HG03108 (cell line): ENCODE data around the gene ZNF334.

Experiments used
- ATAC-seq: cut with Tn5 transposase; IDR thresholded peaks from one replicate; pipeline ENCODE4 v1.9.1; 2021; ENCODE audit warnings: moderate library complexity; ENCODE audit not compliant: unreplicated experiment

Gene ZNF334

DNA sequence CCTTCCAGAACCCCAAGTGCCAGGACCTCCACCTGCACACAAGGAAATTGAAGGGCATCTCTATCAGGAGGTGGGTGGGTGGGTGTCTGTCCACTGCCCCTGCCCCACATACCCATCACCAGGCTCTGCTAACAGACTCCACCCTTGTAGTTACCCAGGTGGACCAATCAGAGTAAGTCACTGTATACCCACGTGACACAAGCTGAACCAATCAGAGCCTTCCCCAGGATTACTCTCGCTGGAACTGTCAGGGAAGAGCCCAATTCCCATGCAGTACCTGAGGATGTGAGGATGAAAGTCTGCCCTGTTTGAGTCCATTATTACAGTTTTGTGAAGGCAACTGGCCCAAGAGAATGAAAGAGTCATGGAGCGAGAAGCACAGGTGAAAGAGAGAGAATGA lies 32.9 kb upstream of the ZNF334 start:
- ATAC-seq = no peak

- ATAC-seq = no peak
These were observed 32.4 kb upstream of the ZNF334 start for GRCh38 chr20:46545827-46546138.

DNA sequence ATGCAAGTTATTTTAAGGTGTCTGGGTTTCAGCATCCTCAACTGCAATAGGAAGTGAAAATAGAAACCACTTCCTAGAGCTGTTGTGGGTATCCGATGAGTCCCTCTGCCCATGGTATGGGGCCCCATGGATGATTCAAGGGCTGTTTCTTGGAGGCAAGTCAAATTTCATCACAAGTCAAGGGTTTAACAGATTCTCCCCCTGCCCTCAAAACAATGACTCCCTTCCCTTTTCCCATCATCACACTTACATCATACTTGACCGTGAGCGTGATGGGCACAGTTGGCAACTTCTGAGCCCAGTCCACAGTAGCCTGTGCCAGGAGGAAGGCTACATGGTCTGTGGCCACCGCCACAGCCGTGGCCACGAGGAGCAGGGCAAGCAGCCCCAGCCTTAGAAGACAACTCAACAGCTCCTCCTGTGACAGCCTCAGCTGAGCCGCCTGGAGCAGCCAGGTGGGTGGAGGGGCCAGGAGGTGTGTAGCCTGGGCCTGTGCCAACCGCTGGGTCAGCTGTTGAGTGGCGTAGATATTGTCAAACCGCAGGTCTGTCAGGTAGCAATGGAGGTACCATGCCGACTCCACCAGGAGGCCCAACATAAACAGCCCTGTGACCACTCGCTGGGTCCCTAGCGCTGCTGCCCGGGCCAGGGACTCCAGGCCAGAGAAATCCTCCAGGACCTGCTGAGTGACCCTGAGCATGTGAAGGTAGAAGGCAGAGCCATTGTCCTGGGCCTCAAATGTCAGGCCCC lies 31.9 kb upstream of the ZNF334 start:
- ATAC-seq = no peak

DNA sequence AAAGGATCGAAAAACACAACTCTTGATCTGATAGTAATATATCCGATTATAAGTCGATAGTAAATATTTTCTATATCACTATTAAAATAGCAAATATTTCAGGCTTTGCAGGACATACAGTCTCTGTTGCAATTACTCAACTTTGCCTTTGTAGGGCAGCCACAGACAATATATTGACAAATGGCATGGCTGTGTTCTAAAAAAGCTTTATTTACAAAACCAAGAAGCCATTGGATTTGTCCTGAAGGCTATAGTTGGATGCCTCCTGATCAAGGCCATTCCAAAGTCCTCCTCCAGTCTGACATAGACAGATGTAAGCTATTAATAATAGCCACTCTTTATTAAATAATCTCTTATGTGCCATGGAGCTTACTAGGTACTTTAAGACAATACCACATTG lies 31.2 kb upstream of the ZNF334 start:
- ATAC-seq = no peak

DNA sequence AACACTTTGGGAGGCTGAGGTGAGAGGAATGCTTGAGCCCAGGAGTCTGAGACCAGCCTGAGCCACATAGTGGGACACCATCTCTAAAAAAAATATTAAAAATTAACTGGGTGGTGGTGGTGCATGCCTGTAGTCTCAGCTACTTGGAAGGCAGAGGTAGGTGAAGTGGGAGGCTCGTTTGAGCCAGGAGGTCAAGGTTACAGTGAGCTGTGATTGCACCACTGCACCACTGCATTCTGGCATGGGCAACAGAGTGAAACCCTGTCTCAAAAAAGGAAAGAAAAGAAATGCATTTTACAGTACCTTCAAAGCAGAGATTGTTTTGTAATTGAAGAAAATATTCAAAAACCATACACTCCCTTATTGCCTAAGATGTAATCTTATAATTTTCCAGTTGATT lies 30.6 kb upstream of the ZNF334 start:
- ATAC-seq = no peak

- no peak for ATAC-seq
These were observed 29.7 kb upstream of the ZNF334 start for GRCh38 chr20:46543033-46543432.

GRCh38 chr20:46541229-46541935 lies 28.0 kb upstream of the ZNF334 start:
- no peak for ATAC-seq

GRCh38 chr20:46539113-46539512 lies 25.8 kb upstream of the ZNF334 start:
- no peak for ATAC-seq

DNA sequence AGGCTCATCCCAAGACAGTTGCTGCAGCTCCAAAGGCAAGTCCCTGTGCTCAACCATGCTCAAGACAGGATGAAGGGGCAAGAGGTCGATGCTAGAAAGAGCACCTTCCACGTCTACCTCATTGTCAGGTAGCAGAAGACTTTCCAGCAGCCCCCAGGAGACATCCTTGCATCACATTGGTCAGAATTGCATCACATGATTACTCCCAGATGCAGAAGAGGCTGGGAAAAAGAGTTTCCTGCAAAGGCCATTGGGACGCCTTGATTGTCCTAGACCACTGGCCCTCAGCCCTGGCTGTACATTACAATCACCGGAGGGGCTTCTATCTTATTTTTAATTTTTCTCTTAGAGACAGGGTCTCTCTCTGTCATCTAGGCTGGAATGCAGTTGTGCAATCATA lies 17.3 kb upstream of the ZNF334 start:
- ATAC-seq = no peak

DNA sequence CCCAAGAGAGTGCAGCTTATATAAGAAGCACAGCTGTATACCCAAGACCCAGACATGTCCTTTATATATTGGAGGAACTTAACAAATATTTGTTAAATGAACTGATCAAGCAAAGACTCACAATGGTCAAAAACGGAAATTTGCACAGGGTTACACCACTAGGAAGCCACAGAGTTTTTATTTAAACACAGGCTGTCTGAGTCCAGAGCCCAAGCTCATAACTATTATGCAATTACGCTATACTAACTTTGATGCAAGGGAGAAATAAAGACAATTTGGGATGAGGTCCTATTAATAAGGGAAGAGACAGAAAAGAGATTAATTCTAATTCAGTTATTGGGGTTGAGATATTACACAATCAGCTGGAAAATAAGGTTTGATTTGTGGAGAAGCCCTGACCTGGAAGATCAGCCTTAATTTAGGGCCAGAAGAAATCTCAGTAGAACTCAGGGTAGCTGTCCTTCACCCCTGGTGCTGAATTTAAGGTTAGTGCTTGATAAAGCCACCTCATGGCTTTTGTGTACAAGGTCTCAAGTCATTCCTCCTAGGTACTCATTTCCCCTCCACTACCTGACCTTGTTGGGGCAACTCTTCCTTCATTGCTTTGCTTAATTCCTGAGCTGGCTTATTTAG lies 10.5 kb upstream of the ZNF334 start:
- no peak for ATAC-seq

- no peak for ATAC-seq
These were observed 9.7 kb upstream of the ZNF334 start for GRCh38 chr20:46523108-46523507.

DNA sequence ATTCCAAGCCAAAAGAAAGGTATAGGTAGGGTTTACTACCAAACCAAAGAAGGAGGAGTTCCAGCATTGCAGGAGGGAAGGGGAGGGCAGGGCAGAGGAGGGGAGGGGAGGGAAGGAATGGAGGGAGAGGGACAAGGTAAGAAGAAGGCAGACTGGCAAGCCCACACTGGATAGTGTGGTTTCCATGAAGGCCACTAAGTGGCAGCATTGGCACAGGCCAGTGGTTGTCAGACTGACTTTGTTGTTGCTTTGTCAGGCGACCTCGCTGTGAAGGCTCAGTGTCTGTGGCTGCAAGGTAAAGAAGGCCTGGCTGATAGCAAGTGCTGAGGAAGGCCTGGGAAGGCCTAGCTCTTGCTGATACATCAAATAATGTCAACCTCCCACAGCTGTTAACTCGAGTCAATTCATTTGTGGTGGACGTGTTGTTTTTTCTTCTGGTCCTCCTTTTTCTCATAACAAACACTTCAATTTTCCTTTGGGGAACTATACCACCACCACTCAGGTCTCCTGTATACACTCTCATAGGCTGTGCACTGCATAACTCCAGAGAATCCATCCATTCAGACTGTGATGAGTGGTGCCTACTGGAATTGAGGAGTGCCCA lies 7.7 kb upstream of the ZNF334 start:
- ATAC-seq = no peak

GRCh38 chr20:46520540-46520939 lies 7.2 kb upstream of the ZNF334 start:
- ATAC-seq = no peak

- no peak for ATAC-seq
These were observed 6.2 kb upstream of the ZNF334 start for GRCh38 chr20:46519471-46520068.

- no peak for ATAC-seq
These were observed 3.8 kb downstream of the ZNF334 start for GRCh38 chr20:46509523-46509922.

GRCh38 chr20:46507760-46508407 lies 5.5 kb downstream of the ZNF334 start:
- ATAC-seq = no peak

GRCh38 chr20:46505506-46505905 lies 7.9 kb downstream of the ZNF334 start:
- ATAC-seq = no peak

- no peak for ATAC-seq
These were observed 11.4 kb downstream of the ZNF334 start for GRCh38 chr20:46501961-46502360.

- ATAC-seq = no peak
These were observed 11.9 kb downstream of the ZNF334 start for GRCh38 chr20:46501337-46501942.

- ATAC-seq = no peak
These were observed 19.3 kb downstream of the ZNF334 start for GRCh38 chr20:46494077-46494476.

GRCh38 chr20:46491354-46491753 lies 22.0 kb downstream of the ZNF334 start:
- ATAC-seq = no peak
